ENCODE data around the gene TEX55. TPM values are rescaled to one million over a fixed set of nuclear protein-coding genes. Genes with fewer than 3 reads are reported as not detected.
"Not testable (repeated sequence)": the region's sequence is repeated elsewhere in the genome, so short reads cannot be mapped to it uniquely, and the experiment has no call there.

The TEX55 gene
- polyA plus RNA-seq, 1 donor: not detected

GRCh38 chr3:119160361-119160760 is 14.4 kb downstream of the TEX55 start:
- DNase-seq: no peak

GRCh38 chr3:119160815-119161214 is 14.8 kb downstream of the TEX55 start:
- no peak for DNase-seq

- no peak for DNase-seq
These were observed 15.3 kb downstream of the TEX55 start for GRCh38 chr3:119161240-119161639.

- not testable (repeated sequence) for DNase-seq
These were observed 18.8 kb downstream of the TEX55 start for GRCh38 chr3:119164745-119165144.

GRCh38 chr3:119170821-119171220 is 24.9 kb downstream of the TEX55 start:
- DNase-seq: no peak

GRCh38 chr3:119173325-119173724 is 27.4 kb downstream of the TEX55 start, which contains the start of gene UPK1B:
Gene UPK1B, plus strand, starts transcription at chr3:119173598. Its CDS starts 13,144 bp downstream, at chr3:119186742.
- peak; percentile 39 for DNase-seq

GRCh38 chr3:119175872-119176756 is 30.1 kb downstream of the TEX55 start:
- no peak for DNase-seq

GRCh38 chr3:119176778-119177177 is 30.8 kb downstream of the TEX55 start:
- no peak for DNase-seq

GRCh38 chr3:119177321-119177720 is 31.4 kb downstream of the TEX55 start:
- no peak for DNase-seq

- DNase-seq: no peak
These were observed 35.8 kb downstream of the TEX55 start for GRCh38 chr3:119181765-119182164.

GRCh38 chr3:119184111-119184510 is 38.1 kb downstream of the TEX55 start:
- DNase-seq: no peak

- DNase-seq: no peak
These were observed 39.0 kb downstream of the TEX55 start for GRCh38 chr3:119184796-119185570.

GRCh38 chr3:119187266-119187665 is 41.3 kb downstream of the TEX55 start:
- no peak for DNase-seq

- no peak for DNase-seq
These were observed 45.8 kb downstream of the TEX55 start for GRCh38 chr3:119191800-119192199.

- no peak for DNase-seq
These were observed 48.5 kb downstream of the TEX55 start for GRCh38 chr3:119194237-119195150.

GRCh38 chr3:119195151-119195476 is 49.1 kb downstream of the TEX55 start:
- no peak for DNase-seq

GRCh38 chr3:119195911-119196310 is 49.9 kb downstream of the TEX55 start:
- no peak for DNase-seq

Other genes starting within 250 kb of the TEX55 start
- 5.8 TPM for gene IGSF11, start 111.3 kb upstream of the TEX55 start, polyA plus RNA-seq (ENCODE audit: insufficient read length)
- gene UPK1B, start 27.4 kb downstream of the TEX55 start, polyA plus RNA-seq (ENCODE audit: insufficient read length): 10.4 TPM
- gene B4GALT4, start 94.7 kb downstream of the TEX55 start, polyA plus RNA-seq (ENCODE audit: insufficient read length): 37.2 TPM
- gene ARHGAP31, start 148.2 kb downstream of the TEX55 start, polyA plus RNA-seq (ENCODE audit: insufficient read length): 12.4 TPM